Measurements from ENCODE around the gene MAP4K2.

MAP4K2 gene

GRCh38 chr11:64766881-64767280, 36.1 kb downstream of the MAP4K2 start:
- DNase-seq = no peak

DNA sequence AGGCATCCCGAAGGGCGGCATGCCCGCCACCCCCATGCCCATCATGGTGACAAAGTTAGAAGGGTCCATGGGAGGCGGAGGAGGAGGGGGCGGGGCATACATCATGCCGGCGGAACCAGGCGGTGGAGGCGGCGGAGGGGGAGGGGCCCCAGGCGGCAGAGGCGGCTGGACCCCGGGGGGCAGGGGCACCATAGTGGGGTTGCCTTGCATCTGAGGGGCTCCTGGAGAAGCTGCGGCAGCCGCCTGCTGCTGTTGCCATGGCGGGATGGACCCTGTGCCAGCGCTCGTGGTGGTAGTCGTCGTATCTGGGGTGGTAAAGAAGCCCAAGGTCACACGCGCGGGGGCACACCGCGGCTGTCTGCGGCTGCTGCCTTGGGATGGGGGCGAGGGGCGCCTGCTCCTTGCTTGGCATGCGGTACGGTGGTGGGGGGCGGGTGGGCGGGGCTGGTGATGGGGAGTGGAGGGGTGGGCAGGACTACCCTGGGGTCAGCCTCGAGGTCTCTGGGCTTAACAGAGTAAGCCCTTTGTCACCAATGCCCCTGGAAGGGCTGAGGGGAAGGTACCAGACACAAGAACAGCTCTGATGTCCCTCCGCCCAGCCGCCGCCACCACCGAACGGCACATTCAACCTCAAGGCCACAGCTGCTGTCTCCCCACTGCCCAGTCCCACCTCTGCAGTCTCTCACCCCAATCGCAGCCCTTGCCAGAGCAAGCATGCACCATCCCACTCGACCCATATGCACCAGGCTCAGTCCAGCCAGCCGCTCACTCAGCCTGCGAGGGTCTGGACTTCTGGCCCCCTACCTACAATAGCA, 37.0 kb downstream of the MAP4K2 start:
- no peak for DNase-seq

DNA sequence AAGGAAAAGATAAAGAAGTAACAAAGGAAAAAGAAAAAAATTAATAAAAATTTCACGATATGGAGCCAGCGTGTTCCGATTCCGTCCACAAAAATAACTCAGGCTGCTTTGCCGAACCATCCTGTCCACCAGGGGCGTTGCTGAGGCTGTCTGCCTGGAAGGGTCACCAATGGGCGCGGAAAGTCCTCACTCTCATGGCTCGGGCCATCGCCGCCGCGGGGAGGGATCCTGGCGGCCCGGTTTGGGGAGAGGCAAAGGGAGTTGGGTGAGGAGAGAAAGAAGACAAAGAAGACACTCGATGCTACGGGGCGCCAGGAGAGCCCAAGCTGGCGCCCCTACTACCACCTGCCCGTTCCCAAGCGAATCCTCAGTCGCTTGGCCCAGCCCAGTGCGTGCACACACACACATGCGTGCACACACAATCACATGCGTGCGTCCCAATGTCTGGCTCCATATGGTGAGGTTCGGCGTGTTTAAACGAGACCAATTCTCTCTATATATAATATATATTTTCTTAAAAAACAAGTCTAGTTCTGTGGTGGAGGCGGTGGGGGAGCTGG, 37.6 kb downstream of the MAP4K2 start:
- DNase-seq = no peak

DNA sequence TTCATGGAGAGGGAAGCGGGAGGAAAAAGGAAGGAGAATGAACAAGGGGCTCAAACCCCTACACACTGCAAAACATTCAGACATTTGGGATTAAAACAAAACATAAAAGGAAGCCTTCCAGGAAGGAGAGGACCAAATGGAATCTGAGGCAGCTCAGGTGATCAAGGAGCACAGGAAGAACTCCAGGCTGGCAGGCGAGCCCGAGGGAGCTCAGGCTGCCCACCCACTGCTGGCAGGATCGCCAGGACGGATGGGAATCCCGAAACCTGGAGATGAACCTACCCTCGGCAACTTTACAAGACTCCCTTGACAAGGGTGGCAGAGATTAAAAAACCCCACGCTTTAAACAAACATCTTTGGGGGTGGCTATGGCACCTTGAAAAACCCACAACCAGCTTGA, 38.3 kb downstream of the MAP4K2 start:
- no peak for DNase-seq

- DNase-seq = peak; percentile 34
These were observed 38.9 kb downstream of the MAP4K2 start for GRCh38 chr11:64764040-64764611.

DNA sequence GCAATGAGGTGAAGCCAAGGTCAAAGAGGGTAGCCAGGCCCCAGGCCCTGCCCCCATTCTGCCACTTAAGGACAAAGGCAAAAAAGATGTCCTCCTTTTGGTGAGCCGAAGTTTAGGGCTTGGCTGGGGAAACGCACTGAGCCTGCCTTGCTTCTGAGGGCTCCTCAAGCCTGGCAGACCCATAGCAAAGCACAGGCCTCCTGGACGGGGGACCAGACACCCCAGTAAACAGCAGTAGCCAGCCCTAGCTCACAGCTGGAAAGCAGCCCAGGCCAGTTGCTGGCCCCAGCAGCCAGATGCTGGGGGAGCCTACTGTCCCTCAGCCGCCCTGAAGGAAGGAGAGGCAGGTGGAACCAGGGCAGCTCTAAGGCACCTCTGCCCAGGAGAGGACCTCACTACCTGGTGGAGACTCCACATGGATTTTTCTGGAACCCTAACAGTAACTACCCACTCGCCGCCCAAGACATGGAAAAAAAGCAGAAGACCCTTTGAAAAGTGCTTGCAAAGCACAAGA, 39.4 kb downstream of the MAP4K2 start:
- DNase-seq = no peak

- DNase-seq = peak; percentile 94
These were observed 40.1 kb downstream of the MAP4K2 start for GRCh38 chr11:64762674-64763525.

DNA sequence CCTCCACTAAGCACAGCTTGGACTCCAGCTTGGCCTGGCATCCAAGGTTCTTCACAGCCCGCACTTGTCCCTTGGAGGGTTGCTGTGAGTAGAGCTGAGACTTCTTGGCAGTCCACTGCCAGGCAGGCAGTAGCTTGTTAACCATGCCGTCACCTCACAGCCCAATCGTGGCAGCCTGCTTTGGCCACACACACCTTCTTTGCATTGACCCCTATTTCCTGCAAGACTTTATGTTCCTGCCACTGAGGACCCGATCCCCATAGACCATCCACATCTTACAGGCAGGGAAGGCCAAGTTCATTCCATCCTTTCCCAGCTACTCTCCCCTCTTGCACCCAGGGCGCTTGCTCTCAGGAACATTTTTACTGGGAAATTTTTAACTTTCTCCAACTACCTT, 40.7 kb downstream of the MAP4K2 start:
- peak; percentile 46 for DNase-seq

GRCh38 chr11:64760759-64761420, 42.1 kb downstream of the MAP4K2 start:
- DNase-seq = no peak

- no peak for DNase-seq
These were observed 43.0 kb downstream of the MAP4K2 start, which contains the start of gene PYGM for GRCh38 chr11:64759722-64760719. Gene PYGM (minus strand): TSS chr11:64759974. CDS start chr11:64759898, 76 bp downstream.

DNA sequence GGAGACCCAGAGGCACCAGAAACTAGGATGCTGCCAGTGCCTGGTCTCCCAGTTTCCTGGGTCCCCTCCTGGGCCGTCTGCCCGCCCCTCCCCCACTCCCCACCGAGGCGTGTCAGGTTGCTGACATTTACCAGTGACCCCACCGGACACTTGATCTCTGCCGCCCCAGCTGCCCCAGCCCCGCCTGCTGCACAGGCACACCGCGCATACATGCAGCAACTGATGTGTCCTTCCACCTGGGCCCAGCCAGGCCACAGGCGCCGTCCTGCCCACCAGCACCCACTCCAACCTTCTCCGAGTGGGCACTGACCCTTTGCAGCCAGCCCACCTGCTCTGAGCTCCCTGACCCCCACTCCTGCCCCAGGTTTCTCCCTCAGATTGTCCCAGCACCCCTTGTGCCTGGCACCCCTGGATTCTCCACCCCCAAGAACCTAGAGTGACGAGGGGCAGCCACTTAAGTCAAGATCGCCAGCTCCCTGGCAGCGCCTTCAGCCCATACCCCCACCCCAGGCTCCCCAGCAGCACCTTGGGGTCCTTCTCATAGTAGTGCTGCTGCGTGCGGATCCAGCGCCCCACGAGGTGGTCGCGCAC, 43.8 kb downstream of the MAP4K2 start:
- no peak for DNase-seq

- no peak for DNase-seq
These were observed 44.5 kb downstream of the MAP4K2 start for GRCh38 chr11:64758330-64759079.

GRCh38 chr11:64757549-64758329, 45.3 kb downstream of the MAP4K2 start:
- no peak for DNase-seq

DNA sequence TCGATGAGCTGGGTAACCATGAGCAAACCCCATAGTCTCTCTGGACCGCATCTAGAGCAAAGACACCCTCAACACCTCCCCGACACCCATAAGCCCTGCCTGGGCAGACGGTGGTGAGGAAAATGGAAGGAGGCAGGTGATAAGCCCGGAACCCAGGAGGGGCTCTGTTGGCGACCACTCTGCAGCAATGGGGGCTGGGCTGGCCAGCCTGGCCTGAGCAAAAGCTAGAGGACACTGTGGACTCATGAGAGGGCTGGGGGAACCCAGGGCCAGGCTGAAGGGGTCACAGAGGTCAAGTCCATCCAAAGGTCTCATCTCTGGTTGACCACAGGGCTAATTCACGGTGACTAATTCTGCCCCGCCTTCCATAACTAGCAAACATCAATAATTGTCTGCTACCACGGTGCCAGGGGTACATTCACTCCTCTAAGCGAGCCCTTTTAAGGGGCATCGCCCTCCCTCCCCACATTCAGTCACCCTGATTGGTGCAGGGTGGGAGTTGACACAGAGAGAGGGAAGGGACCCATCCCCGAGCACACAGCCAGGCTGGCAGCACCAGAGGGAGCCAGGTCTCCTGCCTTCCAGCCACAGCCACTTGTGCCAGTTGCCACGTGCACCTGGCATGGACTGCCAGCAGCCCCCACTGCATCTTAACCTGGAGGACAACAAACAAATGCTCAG, 47.2 kb downstream of the MAP4K2 start:
- DNase-seq = no peak

DNA sequence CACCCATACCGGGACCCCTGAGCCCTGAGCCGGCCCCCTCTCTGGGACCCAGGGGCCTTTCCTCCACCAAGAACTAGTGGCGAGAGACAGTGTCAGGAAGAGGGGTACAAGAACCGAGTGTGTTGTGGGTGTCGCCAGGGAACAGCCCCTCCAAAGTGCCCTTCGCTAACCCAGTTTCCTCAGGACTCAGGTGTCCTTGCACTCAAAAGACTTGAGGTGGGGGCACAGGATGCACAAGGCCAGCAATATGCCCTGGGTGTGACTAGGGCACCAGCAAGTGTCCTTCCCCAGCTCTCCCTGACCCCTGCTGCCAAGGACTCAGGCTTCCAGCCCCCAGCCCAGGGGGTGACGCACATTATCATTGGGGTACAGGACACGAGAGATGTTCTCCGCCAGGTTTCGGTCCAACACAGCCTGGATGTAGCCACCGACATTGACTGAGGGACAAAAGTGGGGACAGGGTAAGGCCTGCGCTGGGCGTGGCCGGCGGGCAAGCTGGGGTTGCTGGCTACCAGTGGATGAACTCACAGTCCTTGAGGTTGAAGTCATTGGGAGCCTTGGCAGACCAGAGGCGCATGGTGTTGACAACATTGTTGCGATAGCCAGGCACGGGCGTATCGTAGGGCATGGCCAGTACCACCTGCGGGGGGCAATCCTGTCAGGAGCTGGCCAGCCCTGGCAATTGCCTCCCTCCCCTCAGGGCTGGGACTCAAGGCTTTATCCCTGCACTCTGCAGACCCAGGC, 47.9 kb downstream of the MAP4K2 start:
- no peak for DNase-seq

DNA sequence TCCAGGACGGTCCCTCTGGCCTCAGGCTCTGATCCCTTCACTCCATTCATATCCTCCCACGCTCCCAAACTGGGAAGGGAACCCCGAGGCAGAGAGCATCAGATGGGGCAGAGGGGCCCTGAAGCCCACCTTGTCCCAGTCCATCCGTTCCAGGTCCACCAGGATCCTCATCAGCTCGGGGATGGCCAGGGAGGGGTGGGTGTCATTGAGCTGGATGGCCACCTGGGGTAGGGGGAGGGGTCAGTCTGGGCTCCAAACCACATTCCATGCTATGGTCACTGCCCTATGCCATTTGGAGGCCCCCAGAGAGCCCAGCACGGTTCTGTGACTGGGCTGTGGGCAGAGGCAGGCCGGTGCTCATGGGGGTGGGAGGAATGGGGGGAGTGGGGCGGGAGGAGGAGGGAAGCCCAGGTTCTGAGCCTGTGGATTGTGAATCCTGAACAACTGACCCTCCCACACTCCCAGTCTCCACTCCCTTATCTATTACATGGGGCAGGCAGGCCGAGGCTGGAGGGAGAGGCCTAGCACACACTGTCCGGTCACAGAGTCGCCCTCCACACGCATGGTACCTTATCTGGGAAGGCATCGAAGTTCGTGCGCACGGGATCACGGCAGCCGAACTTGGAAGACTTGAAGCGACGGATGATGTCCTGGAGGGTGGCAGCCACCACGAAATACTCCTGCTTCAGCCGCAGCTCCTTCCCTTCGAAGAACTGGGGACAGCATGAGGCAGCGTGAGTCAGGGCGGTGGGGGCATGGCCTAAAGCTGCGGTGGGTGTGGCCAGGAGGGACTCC, 48.7 kb downstream of the MAP4K2 start:
- DNase-seq = no peak
